HG03060 (cell line): ENCODE results near the gene MACO1.

ENCODE experiments used
- ATAC-seq: cut with Tn5 transposase; IDR thresholded peaks from one replicate; pipeline ENCODE4 v1.9.1; 2021; ENCODE audit warnings: low read depth, moderate number of reproducible peaks; ENCODE audit not compliant: unreplicated experiment

Gene MACO1

DNA sequence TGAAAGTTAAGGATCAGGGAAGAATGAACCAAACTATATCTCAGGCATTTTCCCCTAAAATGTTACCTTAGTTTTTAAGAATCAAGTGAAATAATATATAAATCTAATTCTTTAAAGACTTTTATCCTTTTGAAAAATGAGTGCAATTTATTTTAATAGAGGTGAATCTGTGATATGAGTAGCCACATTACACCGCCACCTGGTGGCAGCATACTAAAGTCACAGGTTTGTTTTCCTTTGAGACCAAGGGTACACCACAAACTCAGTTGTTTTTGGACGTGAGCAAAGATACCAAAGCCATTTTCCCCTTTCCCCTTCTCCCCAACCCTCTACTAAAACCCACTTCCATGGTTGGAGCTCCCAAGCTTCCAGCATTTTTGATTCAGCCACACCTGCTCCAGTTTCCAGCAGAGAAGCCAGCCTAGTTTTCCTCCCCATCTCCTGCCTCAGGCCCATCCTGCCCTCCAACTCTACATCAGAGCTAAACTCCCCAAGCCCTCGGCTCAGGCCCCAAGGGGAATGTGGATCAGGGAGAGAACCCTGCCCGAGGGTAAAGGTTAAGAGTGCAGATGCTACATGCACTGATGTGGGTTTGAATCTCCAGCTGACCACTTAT is 89.9 kb downstream of the MACO1 start:
- ATAC-seq, result no peak

DNA sequence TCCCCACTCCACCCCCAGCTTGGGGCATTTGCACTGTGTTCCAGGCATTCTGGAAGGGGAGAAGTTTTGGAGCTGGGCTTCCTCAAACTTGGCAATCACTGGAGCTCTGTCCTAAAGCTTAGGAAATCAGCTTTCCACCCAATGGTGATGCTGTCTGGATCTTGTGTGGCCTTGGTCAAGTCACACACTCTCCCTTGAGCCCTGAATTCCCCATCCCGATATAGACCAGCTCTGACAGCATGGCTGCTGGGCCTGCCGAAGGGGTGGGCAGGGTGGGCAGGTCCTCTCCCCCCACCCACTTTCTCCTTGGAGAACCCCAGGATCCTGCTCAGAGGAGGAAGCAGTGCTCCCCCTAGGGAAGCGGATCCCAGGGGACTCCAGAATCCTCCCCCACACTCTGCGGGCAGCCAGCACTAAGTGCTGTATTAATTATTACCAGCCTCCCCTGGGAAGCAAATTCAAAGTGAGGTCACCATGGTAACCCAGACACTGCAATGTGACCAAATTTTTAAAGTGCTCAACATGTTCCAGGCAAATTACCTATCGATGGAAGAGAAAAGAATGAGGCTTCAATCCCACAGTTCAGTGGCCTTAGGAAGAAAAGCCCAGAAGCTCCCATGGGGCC is 91.4 kb downstream of the MACO1 start:
- ATAC-seq, result no peak

DNA sequence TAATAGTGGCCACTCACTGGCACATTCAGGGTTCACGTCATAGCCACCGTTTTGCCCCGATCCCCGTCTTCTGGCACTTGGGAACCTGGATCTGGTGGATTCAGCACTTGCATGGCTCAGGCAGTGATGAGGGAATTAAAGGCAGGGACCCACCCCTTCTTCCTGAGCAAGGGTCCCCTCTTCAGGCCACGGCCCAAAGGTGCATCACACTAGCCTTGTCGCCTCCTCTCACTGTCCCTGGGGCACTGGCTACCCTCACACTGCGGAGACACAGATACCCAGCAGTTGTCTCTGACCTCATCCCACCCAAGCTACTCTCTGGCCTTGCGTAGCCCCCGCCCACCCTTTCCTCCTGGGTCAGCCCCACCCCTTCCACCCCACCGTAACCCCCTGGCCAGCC is 92.8 kb downstream of the MACO1 start:
- no peak for ATAC-seq

DNA sequence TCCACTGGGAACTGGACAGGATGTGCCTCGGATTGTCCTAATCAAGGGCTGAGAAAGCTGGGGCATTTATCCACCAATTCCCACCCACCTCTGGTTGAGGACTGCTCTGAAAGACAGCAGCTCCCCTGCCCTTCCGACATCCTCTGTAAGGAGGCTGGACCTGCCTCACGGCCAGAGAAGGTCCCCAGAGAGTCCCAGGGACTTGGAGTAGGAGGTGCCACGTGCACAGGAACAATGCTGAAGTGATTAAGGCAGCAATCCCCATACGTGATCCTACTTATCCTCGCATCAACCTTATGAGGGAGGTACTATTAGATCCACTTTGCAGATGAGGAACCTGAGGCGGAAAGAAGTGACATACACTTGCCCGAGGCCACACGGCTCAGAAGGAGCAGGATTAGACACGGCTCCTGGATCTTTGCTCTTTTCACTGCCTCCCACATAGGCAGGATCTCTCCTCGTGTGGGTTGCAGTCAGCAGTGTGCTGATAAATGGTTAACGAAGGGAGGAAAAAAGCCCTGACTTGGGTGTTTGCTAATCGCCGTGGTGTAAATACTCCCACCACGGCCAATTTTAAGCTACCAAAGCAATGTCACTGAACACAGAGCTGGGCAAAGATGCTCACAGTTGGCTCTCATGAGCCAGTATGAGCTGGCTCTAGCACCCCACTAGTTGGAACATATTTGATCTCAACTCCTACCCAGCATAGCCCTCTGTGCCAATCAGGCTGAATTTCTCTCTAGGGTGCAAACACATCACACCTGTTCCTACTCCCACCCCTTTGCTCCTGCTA is 94.1 kb downstream of the MACO1 start:
- ATAC-seq, result no peak

DNA sequence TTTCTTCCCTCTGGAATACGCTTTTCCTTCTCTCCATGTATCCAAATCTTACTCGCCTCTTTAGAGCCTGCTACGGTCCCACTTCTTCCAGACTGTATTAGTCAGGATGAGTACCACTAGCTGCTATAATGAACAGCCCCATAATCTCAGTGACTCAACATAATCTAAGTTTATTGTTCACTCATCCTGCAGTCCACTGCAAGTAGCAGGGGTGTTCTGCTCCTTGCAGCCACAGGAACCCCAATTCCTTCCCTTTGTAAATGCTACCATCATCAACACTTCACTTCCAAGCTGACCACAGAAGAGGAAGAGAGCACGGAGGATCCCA is 94.6 kb downstream of the MACO1 start:
- ATAC-seq, result no peak

DNA sequence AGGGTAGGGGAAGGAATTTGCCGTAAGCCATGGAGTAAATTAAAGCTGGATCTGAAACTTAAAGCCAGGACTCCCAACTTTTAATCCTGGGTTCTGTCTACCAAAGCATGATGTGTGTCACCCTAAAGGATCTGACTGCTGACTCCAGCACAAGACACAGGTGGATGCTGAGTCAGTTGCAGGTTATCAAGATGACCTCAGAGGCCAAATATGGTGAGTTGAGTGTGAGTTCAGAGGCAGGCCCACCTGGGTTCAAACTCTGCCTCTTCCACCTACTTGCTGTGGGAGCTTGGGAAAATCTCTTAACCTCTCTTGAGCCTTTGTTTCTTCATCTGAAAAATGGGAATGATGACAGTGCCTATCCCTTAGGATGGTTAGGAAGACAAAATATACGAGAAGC is 96.1 kb downstream of the MACO1 start:
- no peak for ATAC-seq

DNA sequence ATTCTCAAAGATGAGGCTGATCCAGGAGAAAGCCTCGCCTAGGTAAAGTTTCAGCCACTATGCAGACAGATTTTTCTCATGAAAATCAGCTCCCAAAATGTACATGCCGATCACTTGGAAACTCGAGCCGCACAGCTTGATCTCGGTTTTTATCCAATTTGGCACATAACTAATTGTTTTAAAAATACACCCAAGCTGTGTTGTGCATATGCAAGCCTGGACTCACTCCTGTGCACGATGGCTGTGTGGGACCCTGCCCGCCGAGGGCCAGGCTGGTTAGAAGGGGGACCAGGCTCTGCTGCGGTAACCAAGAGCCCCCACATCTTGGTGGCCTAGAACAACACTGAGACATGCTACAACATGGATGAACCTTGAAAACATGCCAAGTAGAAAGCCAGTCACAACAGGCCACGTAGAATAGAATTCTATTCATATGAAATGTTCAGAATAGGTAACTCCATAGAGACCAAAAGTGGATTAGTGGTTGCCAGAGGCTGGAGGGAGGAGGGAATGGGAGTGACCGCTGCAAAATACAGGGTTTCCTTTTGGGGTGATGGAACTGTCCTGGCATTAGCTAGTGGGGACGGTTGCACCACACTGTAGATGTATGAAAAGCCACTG is 96.6 kb downstream of the MACO1 start:
- ATAC-seq, result no peak

DNA sequence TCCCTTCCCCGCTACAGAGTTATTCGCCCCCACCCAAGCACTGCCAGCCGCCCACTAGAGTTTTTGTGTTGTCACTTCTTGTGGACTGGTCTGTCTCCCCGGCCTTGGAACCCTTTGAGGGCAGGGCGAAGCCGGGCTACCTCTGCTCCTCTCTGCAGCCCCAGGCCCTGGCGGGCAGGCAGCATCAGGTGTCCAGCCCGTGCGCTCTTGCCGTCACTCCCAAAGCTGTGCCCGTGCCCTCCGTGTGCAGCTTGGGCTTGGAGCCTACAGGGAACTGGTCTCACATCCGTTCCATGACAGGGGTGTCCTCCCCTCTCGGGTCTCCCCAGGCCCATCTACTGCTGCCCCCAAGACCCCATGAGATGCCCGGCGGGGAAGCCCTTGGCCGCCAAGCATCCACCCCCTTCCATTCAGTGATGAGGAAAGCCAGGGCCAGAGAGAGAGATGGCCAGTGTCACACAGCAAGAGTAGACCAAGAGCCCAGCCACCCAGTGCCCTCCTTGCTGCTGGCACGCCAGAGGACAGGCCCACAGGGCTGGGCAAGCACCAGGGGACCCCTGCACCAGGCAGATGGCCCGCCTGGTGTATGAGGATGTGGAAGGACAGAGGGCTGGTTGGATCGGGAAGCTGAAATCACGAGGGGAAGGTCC is 97.4 kb downstream of the MACO1 start:
- ATAC-seq, result no peak

DNA sequence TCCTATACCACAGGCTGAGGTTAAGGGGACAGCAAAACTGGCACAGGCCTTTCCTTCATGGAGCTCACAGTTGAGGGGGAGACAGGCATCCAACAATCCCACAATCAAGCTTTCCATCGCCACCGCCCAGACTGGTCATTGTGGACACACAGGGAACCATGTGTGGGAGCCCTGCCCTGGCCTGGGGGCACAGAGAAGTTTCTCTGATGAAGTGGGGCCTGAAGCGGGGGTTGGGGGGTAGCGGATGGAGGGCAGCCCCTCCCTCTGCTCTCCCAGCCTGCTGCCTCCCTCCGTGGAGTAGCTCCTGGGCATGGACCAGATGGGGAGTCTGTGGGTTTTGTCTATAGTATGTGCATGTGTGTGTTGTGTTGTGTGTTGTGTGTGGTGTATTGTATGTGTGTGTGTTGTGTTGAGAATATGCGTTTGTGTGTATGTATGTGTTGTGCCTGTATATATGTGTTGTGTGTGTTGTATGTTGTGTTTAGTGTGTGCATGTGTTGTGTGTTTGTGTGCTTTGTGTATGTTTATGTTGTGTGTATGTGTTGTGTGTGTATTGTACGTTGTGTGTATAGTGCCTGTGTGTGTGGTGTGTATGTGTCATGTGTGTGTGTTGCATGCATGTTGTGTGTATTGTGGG is 98.3 kb downstream of the MACO1 start:
- ATAC-seq, result no peak

DNA sequence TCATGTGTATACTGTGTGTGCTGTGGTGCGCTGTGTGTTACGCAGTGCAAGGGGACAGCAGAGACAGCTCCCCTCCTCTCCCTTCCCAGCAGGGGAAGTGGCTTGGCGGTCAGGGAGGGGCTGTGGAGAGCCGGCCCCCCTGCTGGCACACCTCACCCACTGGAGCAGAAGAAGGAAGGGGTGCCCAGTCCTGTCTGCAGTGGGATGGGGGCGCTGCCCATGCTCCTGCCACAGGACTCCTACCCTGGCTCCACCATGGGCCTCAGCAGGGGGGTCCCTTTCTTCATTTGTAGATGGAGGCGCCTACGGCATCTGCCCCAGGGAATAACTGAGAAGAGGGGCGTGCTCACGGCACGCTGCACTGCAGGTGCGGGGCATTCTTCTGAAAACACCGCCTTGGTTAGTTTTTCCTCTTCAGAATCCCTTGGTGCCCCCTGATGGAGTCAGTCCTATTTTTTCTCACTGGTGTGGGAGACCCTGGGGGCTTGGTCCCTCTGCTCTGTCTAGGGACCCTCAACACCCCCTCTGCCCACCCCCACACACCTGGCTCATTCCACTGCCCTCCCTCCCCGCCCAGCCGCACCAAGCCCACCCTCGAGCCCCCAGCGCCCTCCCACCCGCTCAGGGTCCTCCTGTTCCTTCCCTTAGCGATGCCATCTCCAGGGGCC is 99.0 kb downstream of the MACO1 start:
- no peak for ATAC-seq

DNA sequence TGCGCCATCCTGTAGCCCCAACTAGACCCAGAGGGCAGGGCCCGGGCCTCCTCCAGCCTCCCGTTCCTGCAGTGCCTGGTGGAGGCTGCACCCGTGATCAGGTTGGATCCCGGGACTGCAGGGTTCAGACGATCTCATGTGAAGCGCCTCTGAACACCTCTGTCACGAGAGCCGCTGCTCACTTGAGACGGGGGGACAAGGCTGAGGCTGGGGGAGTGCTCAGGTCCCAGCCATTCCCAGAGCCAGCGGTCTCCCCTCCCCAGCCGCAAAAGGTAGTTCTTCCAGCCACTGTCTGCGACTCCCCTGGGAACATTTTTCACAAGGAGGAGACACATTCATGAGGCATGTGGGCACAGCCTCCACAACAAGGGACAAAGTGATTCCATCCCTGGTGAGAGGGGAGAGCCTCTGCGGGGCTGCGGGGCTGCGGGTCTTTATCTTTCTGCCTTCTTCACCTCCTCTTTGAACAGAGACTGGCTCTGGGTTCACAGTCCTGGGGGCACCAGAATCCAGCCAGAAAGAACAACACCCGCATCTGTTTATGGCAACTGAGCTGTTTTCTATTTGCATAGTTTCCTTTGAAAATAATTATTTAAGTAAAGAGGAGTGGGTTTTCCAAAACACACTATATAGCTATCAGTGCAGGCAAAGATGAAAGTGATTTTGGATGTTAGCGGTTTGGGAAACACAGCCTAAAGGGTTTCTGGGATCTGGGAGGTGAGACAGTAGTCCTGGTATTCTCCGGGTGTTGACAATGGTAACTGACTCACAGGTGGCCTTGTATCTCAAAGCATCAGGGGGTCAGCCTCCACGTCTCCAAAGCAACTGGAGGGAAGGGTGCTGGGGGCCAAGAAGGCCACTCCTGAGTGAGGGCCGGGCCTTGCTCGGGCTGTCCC is 99.7 kb downstream of the MACO1 start:
- no peak for ATAC-seq

DNA sequence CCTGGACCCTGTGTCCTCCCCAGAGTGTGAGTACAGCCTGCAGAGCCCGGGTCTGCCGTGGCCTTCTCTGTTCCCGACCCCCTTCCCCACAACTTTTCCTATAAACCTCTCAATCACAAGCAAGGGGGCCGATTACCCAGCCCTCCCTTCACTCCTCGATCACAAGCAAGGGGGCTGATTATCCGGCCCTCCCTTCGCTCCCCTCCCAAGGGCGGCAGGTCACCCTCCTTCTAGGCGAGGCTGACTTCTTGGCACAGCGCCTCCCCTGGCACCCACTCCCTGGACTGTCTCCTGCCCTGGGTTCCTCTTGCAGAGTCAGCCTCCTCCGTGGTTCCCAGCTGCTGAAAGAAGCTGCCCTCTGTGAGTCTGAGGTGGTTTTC is 100.4 kb downstream of the MACO1 start:
- no peak for ATAC-seq

DNA sequence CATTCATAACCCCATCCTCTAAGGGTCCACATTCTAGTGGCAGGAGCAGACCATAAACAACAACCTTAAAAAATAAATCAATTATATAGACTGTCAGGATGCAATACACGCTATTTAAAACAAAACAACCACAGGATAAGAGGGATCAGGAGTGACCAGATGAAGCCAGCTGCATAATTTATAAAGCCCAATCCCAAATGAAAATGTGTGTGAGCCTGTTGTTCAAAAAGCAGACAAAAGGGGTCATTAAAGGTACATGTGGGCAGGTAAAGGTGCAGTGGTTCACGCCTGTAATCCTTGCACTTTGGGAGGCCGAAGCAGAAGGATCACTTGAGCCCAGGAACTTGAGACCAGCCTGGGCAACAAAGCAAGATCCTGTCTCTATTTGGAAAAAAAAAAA is 102.3 kb downstream of the MACO1 start:
- ATAC-seq, result no peak

DNA sequence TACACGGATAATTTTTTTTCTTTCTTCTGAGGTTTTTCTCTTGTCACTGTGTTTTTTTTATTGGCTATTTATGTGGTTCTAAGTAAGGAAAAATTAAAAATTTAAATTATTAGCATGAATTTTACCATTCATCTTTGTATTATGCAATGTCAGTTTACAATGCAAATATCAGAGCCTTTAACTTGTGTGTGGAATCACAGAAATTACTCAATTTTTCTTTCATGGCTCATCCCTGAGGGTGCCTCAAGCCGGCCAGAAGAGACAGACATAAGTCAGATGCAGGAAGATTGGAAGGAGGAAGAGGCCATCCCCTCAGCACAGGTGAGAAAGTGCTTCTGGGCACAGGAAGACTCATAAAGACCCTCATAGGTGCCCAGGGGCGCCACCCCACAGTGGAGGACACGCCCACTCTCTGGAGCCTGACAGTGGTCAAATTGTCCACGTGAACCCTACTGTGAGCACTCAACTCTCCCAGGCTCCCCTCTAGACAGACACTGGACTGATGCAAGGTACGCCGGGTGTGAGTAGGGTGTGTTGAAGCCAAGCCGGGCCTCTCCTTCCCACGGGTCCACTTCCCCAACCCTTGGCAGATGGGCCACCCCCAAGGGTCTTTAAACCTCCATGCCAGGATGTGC is 103.2 kb downstream of the MACO1 start:
- ATAC-seq, result no peak

DNA sequence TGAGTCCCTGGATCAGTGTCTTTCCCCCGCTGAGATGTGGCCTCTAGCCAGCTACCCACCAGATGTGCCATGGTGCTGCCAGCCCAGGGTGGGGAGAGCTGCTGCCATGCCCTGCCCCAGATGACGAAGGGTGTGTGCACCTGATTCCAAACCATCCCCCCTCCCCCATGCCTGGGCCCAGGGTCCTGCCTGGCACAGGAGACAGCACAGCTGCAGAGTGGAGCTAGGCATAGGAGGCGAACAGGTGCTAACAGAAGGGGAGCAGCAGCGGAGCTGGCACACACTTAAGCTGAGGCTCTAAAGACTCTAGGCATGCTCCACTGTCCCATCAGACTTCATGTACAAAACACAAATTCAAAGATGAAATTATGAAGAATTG is 103.7 kb downstream of the MACO1 start:
- no peak for ATAC-seq

DNA sequence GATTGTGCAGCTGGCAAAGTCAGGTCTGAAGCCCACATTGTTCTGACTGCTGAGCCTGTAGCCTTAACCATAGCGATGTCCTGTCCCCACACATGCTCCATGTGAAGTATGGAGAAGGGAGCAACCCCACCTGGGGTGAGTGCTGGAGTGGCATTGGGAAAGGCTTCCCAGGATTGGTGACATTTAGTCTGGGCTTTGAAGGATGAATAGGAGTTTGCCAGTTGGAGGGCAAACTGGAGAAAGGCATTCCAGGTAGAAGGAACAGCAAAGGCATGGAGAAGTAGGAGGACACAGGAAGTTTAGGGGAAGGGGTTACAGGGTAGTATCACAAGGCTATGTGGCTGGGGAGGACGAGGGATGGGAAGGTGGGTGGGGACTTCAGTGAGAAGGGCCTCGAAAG is 105.4 kb downstream of the MACO1 start:
- ATAC-seq, result no peak

DNA sequence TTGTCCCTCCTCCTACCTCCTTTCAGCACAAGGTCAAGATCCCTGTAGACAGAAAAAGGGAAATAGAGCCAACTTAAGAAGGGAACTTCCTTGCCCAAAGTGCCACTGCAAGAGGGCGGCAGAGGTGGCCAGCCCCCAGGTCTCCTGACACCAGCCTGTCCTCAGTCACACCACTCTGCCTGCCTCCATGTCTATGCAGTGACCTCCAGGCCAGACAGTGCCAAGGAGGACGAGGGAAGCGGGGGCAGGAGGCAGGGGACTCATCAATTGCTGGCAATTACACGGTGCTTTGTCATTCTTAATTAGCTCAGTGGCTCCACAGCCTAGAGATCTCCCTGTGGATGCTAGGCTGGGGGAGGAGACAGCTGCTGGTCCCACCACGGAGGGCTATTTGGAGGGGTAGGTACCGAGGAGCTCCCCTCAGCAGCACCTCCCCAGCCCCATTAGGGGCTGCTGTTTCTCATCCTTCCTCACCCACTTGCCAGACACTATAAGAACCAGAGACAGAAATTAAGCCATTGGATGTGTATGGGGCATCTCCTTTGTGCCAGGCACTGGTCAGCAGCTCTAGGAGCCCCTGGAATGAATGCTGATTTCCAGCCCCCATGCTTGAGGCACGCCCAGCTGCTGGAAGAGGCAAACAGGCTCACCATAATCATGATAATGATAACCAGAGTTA is 106.6 kb downstream of the MACO1 start:
- ATAC-seq, result no peak

DNA sequence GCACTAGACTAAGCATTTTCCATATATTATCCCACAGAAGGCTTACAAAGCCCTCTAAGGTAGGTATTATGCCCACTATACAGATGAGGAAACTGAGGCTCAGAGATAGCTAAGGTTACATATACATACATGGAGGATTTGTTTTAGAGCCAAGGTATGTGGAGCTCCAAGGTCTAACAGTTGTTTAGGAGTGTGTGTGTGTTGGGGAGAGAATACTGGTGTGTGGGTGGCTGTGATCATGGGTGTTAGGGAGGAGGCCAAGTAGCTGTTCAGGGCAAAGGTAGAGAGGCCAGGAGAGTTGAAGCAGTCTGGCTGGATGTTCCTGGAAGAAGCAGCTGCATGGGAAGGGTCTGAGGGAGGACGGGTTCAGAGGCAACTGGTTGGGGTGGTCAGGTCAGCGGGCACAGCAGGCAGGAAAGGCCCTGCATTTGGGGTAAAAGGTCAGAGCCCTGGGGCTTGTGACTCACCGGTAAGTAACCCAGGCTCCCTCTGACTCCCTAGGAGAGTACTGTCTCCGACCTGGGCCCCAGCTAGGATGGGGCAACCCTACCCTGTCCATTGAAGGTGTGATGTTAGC is 107.6 kb downstream of the MACO1 start:
- no peak for ATAC-seq
